ENCODE results near the gene OSTF1. TPM values are rescaled to one million over a fixed set of nuclear protein-coding genes. Genes with fewer than 3 reads are reported as not detected.

Gene OSTF1
- total and polyA plus RNA-seq, 7 donors: 7.1 to 19.2 (median 10.4) TPM

GRCh38 chr9:75081632-75082031, 6.7 kb upstream of the OSTF1 start:
- Histone ChIP-seq H3K4me3 (no peak overlapping the region), H3K27ac (no peak overlapping the region), H3K9me3 (no peaks in the 10 kb centered on the region), H3K27me3 (ENCODE audit: insufficient read depth in 3 of 3, low read length in 2 of 3) (no peaks in the 10 kb centered on the region), H3K4me1 (peaks cover 23% of the 10 kb centered on the region), H3K36me3 (ENCODE audit: insufficient read depth in 1 of 2, low read depth in 1 of 2) (peaks cover 0 to 35% of the 10 kb centered on the region in 2 donors)
- ATAC-seq (no peak), DNase-seq (no peak)
- WGBS, 3 donors: 45 to 64% (median 63%) methylated on average over 2 of the region's 2 CpGs
- intact Hi-C loops (cut with DNase I): loop anchor here in 1 of 2 donors (5.0 kb wide), 1 partner anchor 129 kb away; the partner anchor contains the start of gene C9orf40
- TF ChIP-seq CTCF (IDR thresholded peaks at IDR 0.05): no peak

GRCh38 chr9:75083188-75083970, 4.9 kb upstream of the OSTF1 start:
- WGBS, 3 donors: 39 to 51% (median 50%) methylated on average over 12 of the region's 12 CpGs
- ATAC-seq: peak; percentile 35 to 62 (median 48)

GRCh38 chr9:75084081-75084672, 4.1 kb upstream of the OSTF1 start:
- Histone ChIP-seq H3K4me3 (no peak overlapping the region), H3K27me3 (ENCODE audit: insufficient read depth in 3 of 3, low read length in 2 of 3) (no peaks in the 10 kb centered on the region), H3K4me1 (peaks cover 24% of the 10 kb centered on the region), H3K27ac (peak overlapping the region; percentile 80), H3K36me3 (ENCODE audit: insufficient read depth in 1 of 2, low read depth in 1 of 2) (peaks cover 0 to 35% of the 10 kb centered on the region in 2 donors), H3K9me3 (no peaks in the 10 kb centered on the region)
- WGBS, 3 donors: 55 to 64% (median 58%) methylated on average over 5 of the region's 5 CpGs
- TF ChIP-seq CTCF (IDR thresholded peaks at IDR 0.05): no peak
- DNase-seq (no peak), ATAC-seq (no peak)
- intact Hi-C loops (cut with DNase I): loop anchor here in 1 of 2 donors (5.0 kb wide), 1 partner anchor 132 kb away; the partner anchor contains the start of gene C9orf40

More at GRCh38 chr9:75083188-75083970, 4.9 kb upstream of the OSTF1 start:
- TF ChIP-seq CTCF (IDR thresholded peaks at IDR 0.05): no peak
- intact Hi-C loops (cut with DNase I): loop anchor here in 1 of 2 donors (5.0 kb wide), 1 partner anchor 131 kb away; the partner anchor contains the start of gene C9orf40
- no peaks in the 10 kb centered on the region for H3K9me3 ChIP-seq
- H3K27me3 ChIP-seq (ENCODE audit: insufficient read depth in 3 of 3, low read length in 2 of 3): no peaks in the 10 kb centered on the region
- peaks cover 23% of the 10 kb centered on the region for H3K4me1 ChIP-seq
- peak overlapping the region; percentile 8 for H3K4me3 ChIP-seq
- DNase-seq: no peak
- peaks cover 0 to 35% of the 10 kb centered on the region in 2 donors for H3K36me3 ChIP-seq (ENCODE audit: insufficient read depth in 1 of 2, low read depth in 1 of 2)
- H3K27ac ChIP-seq: peak overlapping the region; percentile 80

- H3K4me1 ChIP-seq: peaks cover 27% of the 10 kb centered on the region
- H3K4me3 ChIP-seq: peak overlapping the region; percentile 90
- H3K9me3 ChIP-seq: no peaks in the 10 kb centered on the region
- peaks cover 0 to 23% of the 10 kb centered on the region in 2 donors for H3K36me3 ChIP-seq (ENCODE audit: insufficient read depth in 1 of 2, low read depth in 1 of 2)
- H3K27ac ChIP-seq: peak overlapping the region; percentile 96
- no peaks in the 10 kb centered on the region for H3K27me3 ChIP-seq (ENCODE audit: insufficient read depth in 3 of 3, low read length in 2 of 3)
- no peak for DNase-seq
- 93 to 100% (median 100%) methylated on average over 1 of the region's 1 CpG for WGBS, 3 donors
- intact Hi-C loops (cut with DNase I): loop anchor here in 1 of 2 donors (5.0 kb wide), 2 partner anchors 58 to 133 kb away; partner anchors contain the start of genes C9orf40 and CARNMT1
- ATAC-seq: no peak
- TF ChIP-seq CTCF (IDR thresholded peaks at IDR 0.05): no peak
Measured at GRCh38 chr9:75085640-75086039, 2.7 kb upstream of the OSTF1 start.

All from psoas muscle (tissue), 8 donors.